H1 (cell line): ENCODE data around the gene LRRC4C. TPM values are rescaled to one million over a fixed set of nuclear protein-coding genes. Genes with fewer than 3 reads are reported as not detected.

Experiments
- EP300 ChIP-seq, 2 experiments: IDR thresholded peaks; 1 replicate in 1 of 2; 2 replicates in 1 of 2; pipeline ENCODE4 v1.6.1; 2011 to 2012; ENCODE audit warnings: low read depth in 2 of 2, low read length in 2 of 2, mild to moderate bottlenecking in 2 of 2, borderline replicate concordance in 1 of 2, inconsistent platforms in 1 of 2, moderate library complexity in 1 of 2
- ZNF274 ChIP-seq: IDR thresholded peaks from 2 replicates; pipeline ENCODE4 v1.7.0; 2012; ENCODE audit warnings: low read length, borderline replicate concordance; ENCODE audit errors: extremely low read depth
- polyA plus RNA-seq, 7 experiments: library from polyadenylated mRNA; depleted of rRNA in 3 of 7; stranded (reverse) in 5 of 7; unstranded in 2 of 7; fragments of >200 nt in 5 of 7; fragments of 200-250 nt in 2 of 7; gene quantifications; 1 replicate in 5 of 7; 2 replicates in 1 of 7; 4 replicates in 1 of 7; pipeline versions ENCODE4 v1.2.1 to v1.2.3, GENCODE V29; 2011 to 2013; ENCODE audit warnings: missing spikeins in 2 of 7, mixed read lengths in 2 of 7
- total RNA-seq: library from RNA; stranded (reverse); fragmentation: NEBNext Ultra II Directional; extraction: Animal tissue kit (Norgen Biotek cat#: 25700); gene quantifications from 2 replicates; pipeline ENCODE4 v1.2.1, GENCODE V29; 2021

Gene LRRC4C
- total and polyA plus RNA-seq, 2 of the 8 experiments (the other 6 are each of a cell fraction or from before 2014, with no cell fraction given), result 0.23 to 2.2 TPM

DNA sequence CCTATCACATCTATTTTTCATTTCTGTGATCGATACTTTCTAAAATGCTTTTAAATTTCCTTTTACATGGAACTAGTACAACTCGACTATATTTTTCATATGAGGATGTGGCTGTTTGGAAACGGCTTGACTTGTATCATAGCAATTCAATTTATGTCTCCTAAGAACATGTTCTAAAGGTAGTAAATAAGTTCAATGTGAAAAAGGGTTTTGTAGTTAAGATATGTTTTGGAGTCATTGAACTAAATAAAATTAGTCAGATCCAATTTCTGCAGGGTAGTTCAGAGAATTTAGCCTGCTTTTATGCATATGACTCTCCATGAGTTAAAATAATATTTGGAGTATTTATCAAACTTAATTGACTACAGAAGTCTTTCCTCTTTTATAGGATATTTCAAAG lies 1121.4 kb downstream of the LRRC4C start (continued):
- TF ChIP-seq ZNF274, result no peak
- TF ChIP-seq EP300 (IDR thresholded peaks at IDR 0.05; ENCODE audit: borderline replicate concordance in 1 of 2, low read depth in 2 of 2, low read length in 2 of 2), result no peak
- TF ChIP-seq, all 59 proteins: peak for 0
